HG03045 (cell line): ENCODE measurements around the gene CAMK1D.

Experiments used
- ATAC-seq: cut with Tn5 transposase; IDR thresholded peaks from one replicate; pipeline ENCODE4 v1.9.1; 2021; ENCODE audit warnings: mild to moderate bottlenecking, moderate library complexity; ENCODE audit not compliant: unreplicated experiment

The CAMK1D gene

DNA sequence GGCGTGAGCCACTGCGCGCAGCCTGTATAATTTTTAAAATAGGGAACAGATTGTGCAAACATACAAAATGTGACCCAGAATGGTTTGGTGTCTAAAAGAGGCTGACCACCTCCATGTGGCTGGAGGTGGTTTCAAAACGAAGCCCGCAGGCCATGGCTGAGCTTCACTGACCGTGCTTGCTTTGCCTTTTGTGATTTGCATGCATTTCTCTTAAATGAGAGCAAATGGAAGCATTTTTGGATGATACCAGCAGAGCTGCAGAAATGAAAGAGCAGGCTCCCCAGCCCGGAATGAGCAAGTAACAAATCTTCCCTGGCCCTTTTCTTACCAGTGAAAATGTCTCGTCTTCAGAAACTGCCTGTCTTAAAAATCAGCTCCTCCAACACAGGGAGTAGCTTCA lies 239.9 kb downstream of the CAMK1D start:
- no peak for ATAC-seq

DNA sequence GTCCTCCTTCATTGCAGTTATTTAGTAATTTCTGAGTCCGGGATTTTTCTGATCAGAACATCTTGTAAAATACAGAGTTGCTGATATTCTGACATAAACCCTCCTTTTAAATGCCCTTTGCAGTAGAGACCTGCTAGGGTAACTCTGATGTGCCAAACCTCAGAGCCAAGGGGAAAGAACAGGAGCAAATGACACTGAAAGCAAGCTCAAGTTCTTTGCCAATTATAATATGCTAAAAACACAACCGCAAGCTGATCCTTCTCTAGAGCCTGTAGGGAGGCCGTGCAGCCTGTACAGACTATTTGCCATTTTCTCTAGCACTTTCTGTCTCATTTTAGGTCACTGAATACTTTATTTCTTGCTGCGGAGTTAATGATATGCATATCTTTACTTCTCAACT lies 240.4 kb downstream of the CAMK1D start:
- no peak for ATAC-seq

DNA sequence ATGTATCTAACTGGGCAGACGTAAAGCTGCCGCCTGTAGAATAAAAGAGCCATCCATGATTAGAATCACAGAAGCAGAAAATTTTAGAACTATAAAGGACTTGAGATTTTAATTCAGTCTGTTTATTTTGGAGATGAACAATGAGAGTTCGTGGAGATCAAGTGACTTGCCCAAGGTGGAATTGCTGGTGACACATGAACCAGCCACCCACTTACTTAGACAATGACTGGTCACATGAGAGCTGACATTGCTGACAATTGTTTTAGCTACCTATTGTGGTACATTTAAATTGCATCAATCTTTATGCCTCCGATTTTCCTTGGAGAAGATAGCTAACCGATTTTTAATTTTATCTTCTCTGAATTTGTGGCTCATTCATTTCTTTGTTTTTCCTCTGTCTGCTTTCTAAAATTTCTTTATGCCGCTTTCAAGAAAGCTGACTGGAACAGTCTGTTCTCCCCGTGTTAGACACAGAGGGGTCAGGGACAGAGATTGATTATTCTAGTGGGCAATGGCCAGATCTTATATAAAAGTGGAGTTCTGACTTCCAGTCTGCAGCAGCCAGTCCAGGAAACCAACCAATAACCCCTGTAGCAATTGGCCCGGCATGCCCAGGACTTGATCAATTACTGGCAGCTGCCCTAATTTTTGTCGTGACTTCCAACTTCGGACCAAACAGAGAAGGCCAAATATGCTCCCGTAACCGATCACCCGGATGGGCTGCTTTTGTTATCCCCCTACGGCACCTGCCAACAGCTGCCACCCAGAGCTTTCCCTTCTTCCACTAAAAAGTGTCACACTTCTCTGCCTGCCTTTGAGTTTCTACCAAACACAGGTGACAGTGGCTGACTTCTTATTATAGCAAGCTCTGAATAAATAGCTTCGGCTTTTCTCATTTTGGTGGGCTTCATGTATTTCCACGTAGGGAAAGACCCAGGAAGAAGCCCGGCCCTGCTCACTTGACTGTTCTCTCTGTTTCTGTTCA lies 241.6 kb downstream of the CAMK1D start:
- no peak for ATAC-seq

- ATAC-seq: no peak
Observed at GRCh38 chr10:12592967-12593366, 243.6 kb downstream of the CAMK1D start.

- ATAC-seq: no peak
Observed at GRCh38 chr10:12594448-12594944, 245.1 kb downstream of the CAMK1D start.

DNA sequence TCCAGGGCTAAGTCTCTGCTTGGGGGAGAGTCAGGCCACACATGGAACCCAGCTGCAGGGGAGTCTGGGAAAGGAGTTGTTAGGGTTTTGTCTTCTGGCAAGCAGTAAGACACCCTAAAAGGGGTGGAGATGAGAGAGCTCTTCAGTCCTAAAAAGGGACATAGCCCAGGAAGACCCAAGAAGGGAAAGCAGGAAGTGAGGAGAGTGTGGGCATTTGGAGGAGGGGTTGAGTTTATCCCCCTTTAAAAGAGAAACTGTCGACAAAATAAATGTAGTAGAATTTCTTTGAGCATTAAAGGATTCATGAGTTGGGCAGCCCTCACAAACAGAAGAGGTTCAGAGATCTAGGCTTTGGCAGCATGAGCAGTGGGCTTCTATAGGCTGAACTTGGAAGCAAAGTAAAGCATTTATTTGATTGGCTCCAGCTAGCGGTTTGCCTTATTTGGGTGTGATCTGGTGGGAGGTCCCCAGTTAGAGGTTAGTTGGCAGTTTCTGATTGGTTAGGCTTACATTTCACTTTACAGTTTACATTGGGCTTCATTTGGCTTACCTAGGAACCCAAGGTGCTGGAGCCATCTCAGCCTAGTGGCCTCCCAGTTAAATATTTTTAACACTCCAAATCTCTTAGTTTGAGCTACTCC lies 246.7 kb downstream of the CAMK1D start:
- no peak for ATAC-seq

GRCh38 chr10:12597176-12597575 lies 247.8 kb downstream of the CAMK1D start:
- ATAC-seq: no peak

- ATAC-seq: no peak
Observed at GRCh38 chr10:12597788-12598765, 248.7 kb downstream of the CAMK1D start.

DNA sequence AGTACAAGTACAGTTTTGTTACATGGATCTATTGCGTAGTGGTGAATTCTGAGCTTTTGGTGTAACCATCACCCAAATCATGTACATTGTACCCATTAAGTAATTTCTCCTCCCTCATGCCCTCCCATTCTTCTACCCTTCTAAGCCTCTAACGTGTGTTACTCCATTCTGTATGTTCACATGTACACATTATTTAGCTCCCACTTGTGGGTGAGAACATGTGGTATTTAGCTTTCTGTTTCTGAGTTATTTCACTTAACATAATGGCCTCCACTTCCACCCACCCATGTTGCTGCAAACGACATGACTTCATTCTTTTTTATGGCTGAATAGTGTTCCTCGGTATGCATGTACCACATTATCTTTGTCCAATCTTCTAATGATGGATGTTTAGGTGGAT lies 251.3 kb downstream of the CAMK1D start:
- ATAC-seq: no peak

DNA sequence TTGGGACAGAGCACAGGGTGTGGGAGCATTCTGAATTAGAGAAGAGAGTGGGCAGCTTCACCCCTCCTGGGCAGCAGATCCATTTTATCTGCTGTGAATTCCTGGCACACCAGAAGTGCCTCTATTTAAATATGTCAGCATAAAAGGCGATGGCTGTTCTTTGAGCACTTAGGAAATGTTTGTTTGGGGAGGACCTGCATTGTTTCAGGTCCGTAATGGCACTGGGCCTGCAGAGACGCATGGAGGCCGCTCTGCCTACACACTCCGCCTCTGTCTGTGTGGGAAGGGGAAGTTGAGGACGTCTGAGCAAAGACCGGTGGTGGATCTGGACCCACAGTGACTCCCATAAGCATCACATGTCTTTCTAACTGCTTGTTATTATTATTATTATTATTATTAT lies 253.2 kb downstream of the CAMK1D start:
- no peak for ATAC-seq

DNA sequence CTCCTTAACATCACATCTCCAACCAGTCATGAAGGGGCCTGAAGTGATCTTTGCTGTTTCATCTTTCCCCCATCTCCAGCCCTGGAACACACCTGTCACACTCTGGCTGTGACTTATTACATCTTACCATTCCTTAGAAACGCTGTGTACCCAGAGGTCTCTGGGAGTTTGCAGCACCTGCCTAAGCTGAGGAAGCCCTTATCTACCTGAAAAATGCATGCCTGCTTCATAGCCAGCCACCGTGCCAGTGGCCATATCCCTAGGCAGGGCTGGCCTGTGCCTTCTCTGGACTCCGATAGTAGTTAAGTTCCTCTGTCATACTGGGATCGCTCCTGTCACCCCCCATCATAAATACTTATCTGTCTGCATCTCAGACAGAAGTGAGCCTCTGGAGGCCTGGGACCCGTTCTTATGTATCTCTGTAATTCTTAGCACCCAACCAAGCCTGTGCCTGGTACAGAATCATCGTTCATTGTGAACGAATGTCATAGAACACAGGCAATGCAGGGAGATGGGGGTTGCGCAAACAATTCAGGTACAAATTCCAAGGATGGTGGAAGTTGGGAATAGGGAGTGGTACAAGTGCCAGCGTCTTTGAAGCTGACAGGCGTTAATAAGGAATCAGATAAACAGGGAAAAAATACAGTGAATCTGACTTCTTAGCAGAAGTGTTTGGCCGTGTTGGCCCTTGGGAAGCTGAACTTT lies 254.6 kb downstream of the CAMK1D start:
- no peak for ATAC-seq

GRCh38 chr10:12605580-12606405 lies 256.4 kb downstream of the CAMK1D start:
- ATAC-seq: peak; percentile 72

- no peak for ATAC-seq
Observed at GRCh38 chr10:12606461-12606860, 257.1 kb downstream of the CAMK1D start.

GRCh38 chr10:12608761-12609160 lies 259.4 kb downstream of the CAMK1D start:
- ATAC-seq: no peak

GRCh38 chr10:12609435-12609834 lies 260.1 kb downstream of the CAMK1D start:
- ATAC-seq: no peak

DNA sequence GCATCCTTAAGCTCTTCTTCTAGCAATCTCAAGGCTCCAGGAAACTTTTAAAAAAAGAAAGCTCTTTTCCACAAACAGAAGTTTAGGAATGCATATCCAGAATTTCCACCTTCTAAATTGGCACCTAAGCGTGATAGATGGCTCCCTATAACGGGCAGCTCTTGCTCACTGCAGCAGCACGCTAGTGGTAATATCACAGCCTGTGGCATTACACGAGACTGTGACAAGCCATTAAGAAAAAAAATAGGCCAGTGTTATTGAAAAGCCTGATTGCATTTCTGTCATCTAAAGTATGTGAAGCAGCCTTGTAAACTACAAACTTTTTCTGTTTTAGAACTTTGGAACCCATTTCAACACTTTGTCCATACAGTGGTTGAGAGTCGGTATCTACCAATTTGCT lies 263.8 kb downstream of the CAMK1D start:
- ATAC-seq: no peak

DNA sequence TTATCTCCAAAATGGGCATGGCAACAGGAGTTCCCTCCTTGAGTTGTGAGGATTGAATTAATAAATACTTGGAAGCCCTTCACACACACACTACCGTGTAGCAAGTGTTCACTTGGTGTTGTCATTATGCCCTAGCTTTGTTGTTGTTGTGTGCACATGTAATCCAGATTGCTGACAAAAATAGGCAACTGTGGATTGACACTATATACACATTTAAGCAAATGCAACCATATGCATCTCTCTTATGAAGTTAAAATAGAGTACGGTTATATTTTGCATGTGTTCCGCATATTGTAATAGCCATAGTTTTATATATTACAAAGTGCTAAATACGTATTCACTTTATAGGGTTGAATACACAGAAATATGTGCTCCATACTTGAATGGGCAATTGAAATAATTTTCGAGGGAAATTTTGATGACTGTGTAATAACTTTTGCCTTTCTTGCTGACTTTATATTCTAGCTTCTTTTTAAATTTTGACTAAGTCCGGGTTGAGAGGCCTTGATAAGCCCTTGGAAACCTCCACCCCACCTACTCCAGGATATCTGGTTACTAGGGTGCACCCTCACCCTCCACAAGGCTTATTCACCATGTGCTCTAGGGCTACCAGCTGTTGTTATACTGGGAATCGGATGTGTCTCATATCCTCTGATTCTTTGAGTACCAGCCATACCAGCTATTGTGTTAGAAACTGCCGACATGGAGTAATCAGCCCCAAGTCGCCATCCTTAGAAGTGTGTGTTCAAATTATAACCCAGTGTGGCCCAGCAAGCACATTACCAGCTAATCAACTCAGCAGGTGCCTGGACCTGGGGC lies 265.0 kb downstream of the CAMK1D start:
- ATAC-seq: no peak
